OCI-LY3 (cell line): Measurements from ENCODE around the gene LIPJ.

Experiments used
- H2AFZ ChIP-seq: fragments of 200-600, 300-600 bp; shearing (Covaris generic); 2 replicates; pipeline ENCODE4 v1.6.0; 2014; ENCODE audit warnings: antibody characterized with exemption, low read depth, low read length
- H3K27ac ChIP-seq: fragments of 200-600, 300-600 bp; sonication (generic); 2 replicates; pipeline ENCODE4 v1.5.1; 2014; ENCODE audit warnings: mild to moderate bottlenecking, low read length, moderate library complexity, mixed read lengths
- H3K27me3 ChIP-seq: fragments of 200-600, 300-600 bp; sonication (generic); 2 replicates; pipeline ENCODE4 v1.6.1; 2014; ENCODE audit warnings: low read depth, low read length, mixed read lengths
- H3K36me3 ChIP-seq: fragments of 200-600, 300-600 bp; sonication (generic); replicated peaks from 2 replicates; pipeline ENCODE3; 2014; ENCODE audit warnings: low read depth, low read length, mixed read lengths
- H3K4me1 ChIP-seq: fragments of 300-600, 200-600 bp; sonication (generic); 2 replicates; pipeline ENCODE4 v1.6.1; 2014; ENCODE audit warnings: low read length, mixed read lengths
- H3K4me2 ChIP-seq: fragments of 200-600, 300-600 bp; sonication (generic); 2 replicates; pipeline ENCODE4 v1.6.1; 2014; ENCODE audit warnings: low read length, mixed read lengths
- H3K4me3 ChIP-seq: fragments of 300-600, 200-600 bp; sonication (generic); 2 replicates; pipeline ENCODE4 v1.5.1; 2014; ENCODE audit warnings: antibody characterized with exemption, mild to moderate bottlenecking, low read length, moderate library complexity
- H3K79me2 ChIP-seq: fragments of 300-600, 200-600 bp; shearing (Covaris generic); 2 replicates; pipeline ENCODE4 v1.6.1; 2014; ENCODE audit warnings: mild to moderate bottlenecking, low read length, mixed read lengths
- H3K9ac ChIP-seq: fragments of 300-600, 200-600 bp; shearing (Covaris generic); 2 replicates; pipeline ENCODE4 v1.6.0; 2014; ENCODE audit warnings: mild to moderate bottlenecking, low read length, moderate library complexity
- H3K9me3 ChIP-seq: fragments of 200-600, 300-600 bp; shearing (Covaris generic); 2 replicates; pipeline ENCODE4 v1.6.1; 2014; ENCODE audit warnings: low read length, mixed read lengths; ENCODE audit not compliant: insufficient read depth
- H4K20me1 ChIP-seq: fragments of 200-600, 300-600 bp; sonication (generic); 2 replicates; pipeline ENCODE4 v1.6.1; 2016; ENCODE audit warnings: low read length, mixed read lengths; ENCODE audit not compliant: insufficient read depth
- CTCF ChIP-seq: fragments of 200-600, 300-600 bp; sonication (generic); IDR thresholded peaks from 2 replicates; pipeline ENCODE4 v1.5.1; 2014; ENCODE audit warnings: antibody characterized with exemption, low read length, low read depth
- EZH2phosphoT487 ChIP-seq: fragments of 200-600 bp; shearing (Covaris generic); IDR thresholded peaks from 2 replicates; pipeline ENCODE4 v1.6.1; 2018; ENCODE audit warnings: antibody characterized with exemption, mixed run types, low read depth

Gene LIPJ

DNA sequence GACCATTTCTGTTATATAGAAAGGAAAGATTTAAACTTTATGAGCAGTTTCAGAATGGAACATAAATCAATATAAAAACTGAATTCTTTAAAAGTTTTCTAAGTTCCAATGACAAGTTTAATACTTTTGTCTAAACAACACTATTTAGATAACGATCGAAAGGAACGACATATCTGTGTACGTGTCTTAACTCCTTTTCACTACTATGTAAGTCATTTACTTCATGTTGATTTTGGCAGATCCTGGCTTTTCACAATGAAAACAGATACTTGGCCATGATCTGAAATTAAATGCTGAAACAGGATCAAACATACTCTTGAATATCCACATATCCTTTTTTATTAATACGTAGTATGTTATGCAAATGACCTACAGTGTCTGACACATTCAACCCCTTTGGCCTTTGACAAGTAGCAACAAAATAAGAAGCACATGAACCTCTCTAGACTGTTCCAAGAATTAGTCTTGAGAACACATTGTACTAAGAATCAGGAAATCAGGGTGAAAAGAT lies 45.4 kb upstream of the LIPJ start:
- TF ChIP-seq EZH2phosphoT487 (no peak), CTCF (no peak)
- H3K27ac ChIP-seq, result no peak overlapping the region

GRCh38 chr10:88542522-88542921 lies 44.0 kb upstream of the LIPJ start:
- Histone ChIP-seq H3K9me3 (no peaks in the 10 kb centered on the region), H3K9ac (no peak overlapping the region), H3K36me3 (no peaks in the 10 kb centered on the region), H3K27ac (no peak overlapping the region), H3K79me2 (no peaks in the 10 kb centered on the region), H2AFZ (no peak overlapping the region), H3K27me3 (no peaks in the 10 kb centered on the region), H3K4me1 (peaks cover 16% of the 10 kb centered on the region), H3K4me2 (no peak overlapping the region), H3K4me3 (no peak overlapping the region), H4K20me1 (no peaks in the 10 kb centered on the region)
- TF ChIP-seq CTCF (no peak), EZH2phosphoT487 (no peak)

More for the DNA sequence above, 45.4 kb upstream of the LIPJ start:
- H3K36me3 ChIP-seq, result no peaks in the 10 kb centered on the region
- H3K4me2 ChIP-seq, result no peak overlapping the region
- no peak overlapping the region for H3K9ac ChIP-seq
- no peaks in the 10 kb centered on the region for H3K27me3 ChIP-seq
- no peak overlapping the region for H2AFZ ChIP-seq
- H3K9me3 ChIP-seq, result no peaks in the 10 kb centered on the region
- no peaks in the 10 kb centered on the region for H4K20me1 ChIP-seq
- no peak overlapping the region for H3K4me3 ChIP-seq
- peaks cover 16% of the 10 kb centered on the region for H3K4me1 ChIP-seq
- no peaks in the 10 kb centered on the region for H3K79me2 ChIP-seq

DNA sequence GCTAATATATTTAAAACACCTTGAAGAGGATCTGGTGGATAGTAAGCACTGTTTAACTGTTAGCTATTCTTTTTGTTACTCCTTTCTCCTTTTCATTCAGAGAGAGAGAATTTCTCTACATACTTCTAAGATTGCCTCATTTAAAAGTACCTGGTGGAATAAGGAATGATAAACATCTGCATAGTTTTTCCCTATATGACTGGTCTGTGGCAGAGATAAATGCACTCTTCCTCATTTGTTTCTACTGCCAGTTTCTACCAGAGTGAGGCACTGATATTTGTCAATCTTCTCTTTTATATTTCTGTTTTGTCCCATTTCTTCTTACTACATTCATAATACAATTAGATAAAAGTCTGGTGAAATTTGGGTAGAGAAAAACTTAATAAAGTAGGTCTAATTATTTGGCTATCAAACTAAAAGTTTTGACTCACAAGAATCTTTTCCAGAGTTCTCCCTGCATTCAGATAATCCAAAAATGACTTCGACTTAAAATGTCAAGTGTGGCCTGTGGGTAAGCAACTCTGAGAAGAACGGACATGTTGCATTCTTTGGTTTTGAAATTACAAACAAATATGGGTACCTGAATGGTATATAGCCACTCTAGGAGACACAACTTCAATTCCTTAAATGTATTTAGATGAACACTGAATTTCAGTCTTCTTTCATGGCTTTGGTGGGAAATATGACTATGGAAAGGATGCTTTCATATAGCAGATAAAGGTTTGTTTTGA lies 42.3 kb upstream of the LIPJ start:
- H3K4me1 ChIP-seq, result peaks cover 16% of the 10 kb centered on the region
- no peaks in the 10 kb centered on the region for H3K9me3 ChIP-seq
- H3K4me3 ChIP-seq, result peak overlapping the region; percentile 27; the same call in 1 of the 2 replicates
- no peak overlapping the region for H3K27ac ChIP-seq
- TF ChIP-seq EZH2phosphoT487 (no peak), CTCF (no peak)
- H3K36me3 ChIP-seq, result no peaks in the 10 kb centered on the region
- no peaks in the 10 kb centered on the region for H4K20me1 ChIP-seq
- no peak overlapping the region for H3K9ac ChIP-seq
- peak overlapping the region; percentile 65 for H3K4me2 ChIP-seq
- H3K79me2 ChIP-seq, result no peaks in the 10 kb centered on the region
- no peaks in the 10 kb centered on the region for H3K27me3 ChIP-seq
- H2AFZ ChIP-seq, result no peak overlapping the region

- H2AFZ ChIP-seq, result no peak overlapping the region
- no peaks in the 10 kb centered on the region for H3K27me3 ChIP-seq
- no peaks in the 10 kb centered on the region for H3K79me2 ChIP-seq
- no peak for TF ChIP-seq CTCF
- no peak for TF ChIP-seq EZH2phosphoT487
- no peaks in the 10 kb centered on the region for H3K9me3 ChIP-seq
- H3K4me2 ChIP-seq, result no peak overlapping the region
- H3K4me1 ChIP-seq, result peaks cover 16% of the 10 kb centered on the region
- no peak overlapping the region for H3K9ac ChIP-seq
- H4K20me1 ChIP-seq, result no peaks in the 10 kb centered on the region
- H3K4me3 ChIP-seq, result no peak overlapping the region
- no peak overlapping the region for H3K27ac ChIP-seq
- no peaks in the 10 kb centered on the region for H3K36me3 ChIP-seq
Observed at GRCh38 chr10:88545359-88545758, 41.2 kb upstream of the LIPJ start.
